ENCODE data around the gene SSTR1. TPM values are rescaled to one million over a fixed set of nuclear protein-coding genes. Genes with fewer than 3 reads are reported as not detected.

SSTR1 gene
- total RNA-seq, result under 0.01 and 0.05 TPM in 2 replicates

GRCh38 chr14:38207736-38208617, at the start of gene SSTR1:
TSS of gene SSTR1 (plus strand) at chr14:38207904. CDS start at chr14:38209390, 1,486 bp downstream.

GRCh38 chr14:38255673-38256532, 48.2 kb downstream of the SSTR1 start, which contains the start of gene CLEC14A:
TSS of gene CLEC14A (minus strand) at chr14:38256093. CDS start at chr14:38256022, 71 bp downstream.

Other genes starting within 250 kb of the SSTR1 start
- 163 and 167 TPM in 2 replicates for gene CLEC14A, start 48.2 kb downstream of the SSTR1 start, total RNA-seq